K562 (cell line): ENCODE data around the gene BLTP3A. TPM values are rescaled to one million over a fixed set of nuclear protein-coding genes. Genes with fewer than 3 reads are reported as not detected.

ENCODE experiments used
- ARNT ChIP-seq, 2 experiments: fragments of 450-650 bp; IDR thresholded peaks; 2 replicates each; pipeline ENCODE4 v1.6.1; 2016; ENCODE audit warnings: mild to moderate bottlenecking in 1 of 2
- CEBPB ChIP-seq: fragments of 450-650 bp; IDR thresholded peaks from 2 replicates; pipeline ENCODE4 v1.6.1; 2016; ENCODE audit warnings: missing genetic modification characterization, missing compliant biosample characterization
- E2F6 ChIP-seq, 2 experiments: IDR thresholded peaks; 2 replicates each; pipeline ENCODE4 v1.6.1; 2011; ENCODE audit warnings: borderline replicate concordance in 1 of 2, control low read depth in 1 of 2, low read depth in 1 of 2, low read length in 1 of 2, mild to moderate bottlenecking in 1 of 2, mixed read lengths in 1 of 2, moderate library complexity in 1 of 2; ENCODE audit not compliant: insufficient read depth in 1 of 2, insufficient read length in 1 of 2, poor library complexity in 1 of 2, severe bottlenecking in 1 of 2; ENCODE audit errors: extremely low read depth in 1 of 2
- EP400 ChIP-seq: fragments of 450-650 bp; IDR thresholded peaks from 2 replicates; pipeline ENCODE4 v1.6.1; 2017; ENCODE audit warnings: antibody characterized with exemption, mild to moderate bottlenecking, moderate library complexity
- GTF2F1 ChIP-seq: IDR thresholded peaks from 2 replicates; pipeline ENCODE4 v1.6.1; 2011; ENCODE audit warnings: low read depth, low read length, improper control_type of control experiment
- HDAC1 ChIP-seq, 2 experiments: fragments of 450-650 bp; IDR thresholded peaks; 2 replicates each; pipeline ENCODE4 v1.6.1; 2016 to 2017; ENCODE audit warnings: inconsistent platforms in 1 of 2, mild to moderate bottlenecking in 1 of 2, moderate library complexity in 1 of 2
- HDGF ChIP-seq: fragments of 450-650 bp; IDR thresholded peaks from 2 replicates; pipeline ENCODE4 v1.6.1; 2016
- NR4A1 ChIP-seq, 2 experiments: fragments of 250-450 bp in 1 of 2; fragments of 450-650 bp in 1 of 2; sonication (Bioruptor Pico) in 1 of 2; IDR thresholded peaks; 2 replicates each; pipeline versions ENCODE4 v1.4.0 to v1.6.1; 2016 to 2020; ENCODE audit warnings: mild to moderate bottlenecking in 2 of 2, missing compliant biosample characterization in 1 of 2, missing genetic modification characterization in 1 of 2, moderate library complexity in 1 of 2
- PCBP1 ChIP-seq: fragments of 200-400 bp; formaldehyde crosslinking; IDR thresholded peaks from 2 replicates; pipeline ENCODE4 v1.6.1; 2018; ENCODE audit warnings: mild to moderate bottlenecking, low read depth, low read length; ENCODE audit not compliant: poor library complexity, severe bottlenecking
- SIN3A ChIP-seq, 2 experiments: fragments of 150-350 bp in 1 of 2; IDR thresholded peaks; 2 replicates each; pipeline ENCODE4 v1.6.1; 2011 to 2016; ENCODE audit warnings: borderline replicate concordance in 2 of 2, low read depth in 2 of 2, low read length in 2 of 2, mild to moderate bottlenecking in 2 of 2, moderate library complexity in 2 of 2; ENCODE audit not compliant: control insufficient read depth in 1 of 2
- SMARCB1 ChIP-seq: IDR thresholded peaks from 2 replicates; pipeline ENCODE4 v1.6.1; 2011; ENCODE audit warnings: improper control_type of control experiment, low read depth; ENCODE audit not compliant: insufficient read length
- SRSF3 ChIP-seq: fragments of 200-400 bp; formaldehyde crosslinking; IDR thresholded peaks from 2 replicates; pipeline ENCODE4 v1.6.1; 2016; ENCODE audit warnings: mild to moderate bottlenecking, low read length, moderate library complexity; ENCODE audit not compliant: insufficient read depth
- TBL1XR1 ChIP-seq, 2 experiments: IDR thresholded peaks; 2 replicates each; pipeline ENCODE4 v1.6.1; 2012; ENCODE audit warnings: improper control_type of control experiment in 2 of 2, low read length in 2 of 2, mild to moderate bottlenecking in 1 of 2
- ZBTB26 ChIP-seq: fragments of 450-650 bp; formaldehyde crosslinking; IDR thresholded peaks from 2 replicates; pipeline ENCODE4 v1.4.0; 2022; ENCODE audit warnings: missing genetic modification characterization
- ZBTB43 ChIP-seq: sonication (generic); formaldehyde crosslinking; IDR thresholded peaks from 2 replicates; pipeline ENCODE4 v1.8.0; 2023; ENCODE audit warnings: mild to moderate bottlenecking, missing genetic modification reagents
- ZNF280A ChIP-seq: fragments of 450-650 bp; IDR thresholded peaks from 2 replicates; pipeline ENCODE4 v1.6.1; 2018; ENCODE audit warnings: mild to moderate bottlenecking, low read depth; ENCODE audit not compliant: partially characterized antibody
- ZSCAN32 ChIP-seq: fragments of 450-650 bp; formaldehyde crosslinking; IDR thresholded peaks from 2 replicates; pipeline ENCODE4 v1.4.0; 2020; ENCODE audit warnings: mild to moderate bottlenecking, moderate library complexity
- polyA plus RNA-seq, 8 experiments: library from polyadenylated mRNA; depleted of rRNA in 4 of 8; stranded (reverse) in 5 of 8; unstranded in 3 of 8; fragments of >200 nt; fragmentation: Nextera tagmentation in 2 of 8; fragmentation: Illumina TruSeq in 1 of 8; extraction: Ambion mirVana in 2 of 8; extraction: Trizol in 1 of 8; gene quantifications; 2 replicates each; pipeline versions ENCODE4 v1.2.1 to v1.2.3, GENCODE V29; 2011 to 2014; ENCODE audit warnings: inconsistent platforms in 1 of 8, missing spikeins in 1 of 8
- total RNA-seq, 7 experiments: library from RNA; depleted of rRNA in 6 of 7; stranded (reverse); fragments of >200 nt in 6 of 7; fragmentation: Illumina TruSeq in 2 of 7; extraction: Trizol in 2 of 7; gene quantifications; 2 replicates each; pipeline versions ENCODE4 v1.2.1 to v1.2.3, GENCODE V29; 2011 to 2021; ENCODE audit warnings: low replicate concordance in 1 of 7

The BLTP3A gene
- total and polyA plus RNA-seq, 9 of the 15 experiments (the other 6 are each of a cell fraction or from before 2014, with no cell fraction given): 7.5 to 34.6 (median 15.5) TPM

- peak; percentile 15 for TF ChIP-seq ZNF280A
- peak in 1 of 2 experiments; percentile 61; a peak in 2 of 4 replicates for TF ChIP-seq HDAC1 (IDR thresholded peaks at IDR 0.05)
- TF ChIP-seq ZSCAN32: peak; percentile 59; the same call in 1 of the 2 replicates
- peak; percentile 95 for TF ChIP-seq CEBPB (tag)
- peak in 1 of 2 experiments; percentile 10 for TF ChIP-seq E2F6 (IDR thresholded peaks at IDR 0.05; ENCODE audit: borderline replicate concordance in 1 of 2, extremely low read depth in 1 of 2, insufficient read depth in 1 of 2, insufficient read length in 1 of 2, low read depth in 1 of 2, low read length in 1 of 2, poor library complexity in 1 of 2, severe bottlenecking in 1 of 2)
- TF ChIP-seq SRSF3: no peak
- TF ChIP-seq PCBP1: no peak
- TF ChIP-seq NR4A1 (CRISPR knock-in tag; IDR thresholded peaks at IDR 0.05): no peak
- peak; percentile 28; the same call in 1 of the 2 replicates for TF ChIP-seq NR4A1 (tag; IDR thresholded peaks at IDR 0.05)
- peak; percentile 81 for TF ChIP-seq EP400
- TF ChIP-seq TBL1XR1 (IDR thresholded peaks at IDR 0.05; ENCODE audit: low read length in 2 of 2): no peak
- TF ChIP-seq ZBTB43: peak; percentile 13; the same call in 1 of the 2 replicates
- peak; percentile 97 for TF ChIP-seq HDGF
- TF ChIP-seq SMARCB1: no peak
- TF ChIP-seq SIN3A (IDR thresholded peaks at IDR 0.05; ENCODE audit: borderline replicate concordance in 2 of 2, control insufficient read depth in 1 of 2, low read depth in 2 of 2, low read length in 2 of 2): peak in 1 of 2 experiments; percentile 40; a peak in 1 of 4 replicates
- TF ChIP-seq ZBTB26 (CRISPR knock-in tag): peak; percentile 68; the same call in 1 of the 2 replicates
- TF ChIP-seq GTF2F1: 0 out of 2 replicates have a peak, but pooled peaks have one; percentile 26
- 0 out of 4 replicates have a peak, but pooled peaks of 1 of the 2 experiments have one; percentile 49 for TF ChIP-seq ARNT (IDR thresholded peaks at IDR 0.05)
These were observed 970 bp downstream of the BLTP3A start (continued) for GRCh38 chr6:34792605-34793500.
